Hematopoietic multipotent progenitor cell treated with erythropoietin and hydrocortisone succinate and interleukin-3 and kit ligand, for 15 days (in vitro differentiated cells): ENCODE data around the gene TSSC4.

Source experiments
- DNase-seq: peaks from one replicate; pipeline ENCODE4 v3.0.0-alpha.2; 2015; ENCODE audit warnings: low spot score

TSSC4 gene

GRCh38 chr11:2449548-2450320 lies 49.2 kb downstream of the TSSC4 start:
- DNase-seq = no peak

- no peak for DNase-seq
These were observed 49.9 kb downstream of the TSSC4 start for GRCh38 chr11:2450321-2451041.

GRCh38 chr11:2451336-2451735 lies 50.8 kb downstream of the TSSC4 start:
- no peak for DNase-seq

GRCh38 chr11:2451916-2452315 lies 51.4 kb downstream of the TSSC4 start:
- no peak for DNase-seq

DNA sequence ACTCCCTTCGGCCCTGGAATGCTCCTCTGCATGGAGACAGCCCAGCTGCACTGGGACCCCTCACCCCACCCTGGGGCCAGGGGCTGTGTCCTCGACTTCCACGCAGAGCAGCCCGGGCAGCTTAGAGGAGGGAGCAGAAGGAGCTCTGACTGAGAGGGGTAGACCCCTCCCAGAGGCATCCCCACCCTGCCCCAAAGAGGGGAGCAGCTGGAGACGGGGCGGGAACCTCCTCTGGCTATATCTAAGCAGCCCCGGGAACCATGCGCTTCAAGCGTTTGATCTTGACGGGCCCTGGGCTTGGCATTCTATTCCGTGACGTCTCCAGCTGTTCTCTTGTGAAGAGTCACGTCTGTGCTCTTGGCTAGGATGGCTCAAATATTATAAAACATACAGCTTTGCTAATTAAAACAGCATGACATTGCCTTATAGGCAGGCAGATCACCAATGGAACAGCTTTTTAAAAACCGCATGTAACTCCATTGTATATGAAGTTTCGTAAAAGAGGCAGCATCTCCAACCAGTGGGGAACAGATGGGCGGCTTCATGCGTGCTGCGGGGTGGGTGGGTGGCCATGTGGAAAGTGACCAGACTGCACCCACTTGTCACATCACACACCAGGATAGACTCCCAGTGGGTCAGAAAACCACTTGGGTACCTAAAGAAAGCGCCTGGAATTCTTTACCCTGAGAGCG lies 51.9 kb downstream of the TSSC4 start:
- DNase-seq = no peak

GRCh38 chr11:2453436-2453835 lies 52.9 kb downstream of the TSSC4 start:
- no peak for DNase-seq
